HG03432 (cell line): Measurements from ENCODE around the gene PLEKHF1.
A peak's percentile ranks its signal among the peaks of the same experiment; 100 is the strongest.
"Not testable (repeated sequence)": the region's sequence is repeated elsewhere in the genome, so short reads cannot be mapped to it uniquely, and the experiment has no call there.

Source experiments
- ATAC-seq: cut with Tn5 transposase; IDR thresholded peaks from one replicate; pipeline ENCODE4 v1.9.1; 2021; ENCODE audit warnings: mild to moderate bottlenecking, moderate library complexity; ENCODE audit not compliant: unreplicated experiment

The PLEKHF1 gene

GRCh38 chr19:29665215-29665825 is at the start of gene PLEKHF1:
PLEKHF1 (plus strand) TSS chr19:29665461; CDS start chr19:29673840, 8,379 bp downstream.
- ATAC-seq, result peak; percentile 91

GRCh38 chr19:29615891-29616425 is 49.3 kb upstream of the PLEKHF1 start:
- no peak for ATAC-seq

GRCh38 chr19:29616541-29616940 is 48.7 kb upstream of the PLEKHF1 start:
- no peak for ATAC-seq

- ATAC-seq, result no peak
Measured at GRCh38 chr19:29617366-29618266, 47.6 kb upstream of the PLEKHF1 start.

- ATAC-seq, result no peak
Measured at GRCh38 chr19:29618434-29618833, 46.8 kb upstream of the PLEKHF1 start.

GRCh38 chr19:29618871-29619270 is 46.4 kb upstream of the PLEKHF1 start:
- ATAC-seq, result no peak

- no peak for ATAC-seq
Measured at GRCh38 chr19:29620931-29621351, 44.3 kb upstream of the PLEKHF1 start.

GRCh38 chr19:29622166-29623070 is 42.8 kb upstream of the PLEKHF1 start:
- ATAC-seq, result peak; percentile 63

- ATAC-seq, result no peak
Measured at GRCh38 chr19:29623726-29624488, 41.4 kb upstream of the PLEKHF1 start.

- ATAC-seq, result no peak
Measured at GRCh38 chr19:29624489-29625185, 40.6 kb upstream of the PLEKHF1 start.

GRCh38 chr19:29625186-29625651 is 40.0 kb upstream of the PLEKHF1 start:
- no peak for ATAC-seq

- no peak for ATAC-seq
Measured at GRCh38 chr19:29626386-29626785, 38.9 kb upstream of the PLEKHF1 start.

GRCh38 chr19:29626832-29627231 is 38.4 kb upstream of the PLEKHF1 start:
- not testable (repeated sequence) for ATAC-seq

GRCh38 chr19:29628661-29629385 is 36.4 kb upstream of the PLEKHF1 start:
- no peak for ATAC-seq

- ATAC-seq, result no peak
Measured at GRCh38 chr19:29629836-29630534, 35.3 kb upstream of the PLEKHF1 start.

- ATAC-seq, result no peak
Measured at GRCh38 chr19:29630655-29631054, 34.6 kb upstream of the PLEKHF1 start.

GRCh38 chr19:29631450-29631849 is 33.8 kb upstream of the PLEKHF1 start:
- no peak for ATAC-seq

- ATAC-seq, result no peak
Measured at GRCh38 chr19:29634002-29634401, 31.3 kb upstream of the PLEKHF1 start.
